ENCODE measurements around the gene GREB1. TPM values are rescaled to one million over a fixed set of nuclear protein-coding genes. Genes with fewer than 3 reads are reported as not detected.
"Not testable (repeated sequence)": the region's sequence is repeated elsewhere in the genome, so short reads cannot be mapped to it uniquely, and the experiment has no call there.

The GREB1 gene
- total RNA-seq, 1 experiment from 2014 or later = 1.8 TPM

GRCh38 chr2:11657195-11657594, 123.3 kb downstream of the GREB1 start:
- no peak for DNase-seq (ENCODE audit: extremely low read depth, low read depth)

- DNase-seq (ENCODE audit: extremely low read depth, low read depth) = no peak
Observed at GRCh38 chr2:11657646-11658045, 123.8 kb downstream of the GREB1 start.

DNA sequence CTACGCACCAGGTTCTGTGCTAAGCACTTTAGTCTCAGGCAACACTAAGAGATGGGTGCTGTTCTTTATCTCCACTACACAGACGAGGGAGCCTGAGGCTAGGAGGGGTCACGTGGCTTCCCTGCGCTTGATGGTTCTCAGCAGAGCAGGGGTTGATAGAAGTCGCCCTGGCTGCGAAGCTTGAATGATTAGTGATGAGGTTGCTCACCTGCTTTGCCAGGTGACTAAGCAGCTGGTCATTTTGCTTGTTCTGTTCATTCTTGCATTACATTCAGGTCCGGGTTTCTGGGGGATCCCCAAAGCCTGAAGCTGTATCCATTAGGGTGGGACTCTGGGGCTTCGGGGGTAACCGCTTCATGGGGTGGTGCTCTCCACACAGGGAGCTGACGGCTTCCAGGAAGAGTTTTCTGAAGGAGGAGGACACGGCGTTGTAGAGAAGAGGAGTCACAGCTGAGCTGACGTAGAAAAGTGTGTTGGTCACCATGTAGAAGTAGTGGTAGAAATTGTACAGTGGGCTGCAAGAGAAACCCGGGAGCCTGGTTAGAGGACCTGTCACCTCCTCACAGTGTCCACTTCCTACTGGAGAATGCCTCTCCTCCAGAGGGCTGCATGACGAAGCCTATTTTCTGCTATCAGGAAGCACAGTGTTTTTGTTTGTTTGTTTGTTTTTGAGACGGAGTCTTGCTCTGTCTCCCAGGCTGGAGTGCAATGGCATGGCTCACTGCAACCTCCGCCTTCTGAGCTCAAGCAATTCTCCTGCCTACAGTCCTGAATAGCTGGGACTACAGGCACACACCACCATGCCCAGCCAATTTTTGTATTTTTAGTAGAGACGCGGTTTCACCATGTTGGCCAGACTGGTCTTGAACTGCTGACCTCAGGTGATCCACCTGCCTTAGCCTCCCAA, 124.6 kb downstream of the GREB1 start:
- DNase-seq (ENCODE audit: extremely low read depth, low read depth) = no peak

GRCh38 chr2:11659115-11659475, 125.2 kb downstream of the GREB1 start:
- DNase-seq (ENCODE audit: extremely low read depth, low read depth) = no peak

DNA sequence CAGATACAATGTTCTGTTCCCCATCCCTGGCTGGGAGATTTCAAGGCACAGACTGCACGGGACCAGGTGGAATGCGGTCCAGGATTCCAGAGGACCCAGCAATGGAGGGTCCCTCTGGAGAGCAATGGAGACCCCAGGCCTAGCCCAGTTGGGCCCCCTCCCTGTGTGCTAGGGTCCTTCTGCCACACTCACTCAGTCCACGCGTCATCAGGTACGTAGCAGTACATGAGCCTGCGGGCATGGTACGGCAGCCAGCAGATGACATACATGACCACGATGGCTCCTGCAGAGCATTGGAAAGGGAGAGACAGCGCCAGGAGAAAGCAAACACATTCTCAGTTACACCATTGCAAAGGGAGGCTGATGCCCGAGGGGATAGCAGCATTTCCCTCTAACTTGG, 126.0 kb downstream of the GREB1 start:
- DNase-seq (ENCODE audit: extremely low read depth, low read depth) = no peak

DNA sequence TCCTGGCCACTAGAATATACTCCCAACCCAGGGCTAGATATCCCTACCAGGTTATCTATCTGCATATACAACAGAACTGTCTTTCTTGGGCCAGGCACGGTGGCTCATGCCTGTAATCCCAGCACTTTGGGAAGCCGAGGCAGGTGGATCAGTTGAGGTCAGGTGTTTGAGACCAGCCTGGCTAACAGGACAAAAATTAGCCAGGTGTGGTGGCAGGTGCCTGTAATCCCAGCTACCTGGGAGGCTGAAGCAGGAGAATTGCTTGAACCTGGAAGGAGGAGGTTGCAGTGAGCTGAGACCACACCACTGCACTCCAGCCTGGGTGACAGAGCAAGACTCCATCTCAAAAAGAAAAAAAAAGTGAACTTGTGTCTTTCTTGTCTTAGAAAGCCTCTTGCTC, 126.6 kb downstream of the GREB1 start:
- not testable (repeated sequence) for DNase-seq (ENCODE audit: extremely low read depth, low read depth)

DNA sequence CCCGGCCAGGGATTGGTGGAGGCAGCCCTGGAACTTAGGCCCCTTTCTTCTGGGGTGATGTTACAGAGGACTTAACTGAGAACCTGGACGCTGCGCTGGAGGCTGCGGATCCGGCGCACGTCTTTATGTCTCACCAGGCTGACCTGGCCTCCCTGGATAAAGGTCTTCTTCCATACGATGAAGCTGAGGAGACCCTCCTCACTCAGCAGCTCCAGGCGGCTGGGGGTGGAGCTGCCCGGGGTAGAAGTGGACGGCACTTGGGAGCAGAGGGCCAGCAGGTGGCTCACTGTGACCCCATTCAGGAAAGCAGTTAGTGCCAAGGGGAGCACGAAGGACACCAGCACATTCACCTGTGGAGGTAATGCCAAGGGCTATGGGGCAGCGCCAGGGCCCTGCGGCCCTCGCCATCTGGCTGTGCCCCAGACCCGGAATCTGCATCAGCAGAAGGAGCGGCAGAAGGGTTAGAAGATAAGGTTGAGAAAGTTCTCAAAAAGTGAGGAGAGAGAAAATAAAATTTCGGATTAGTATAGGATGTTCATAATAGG, 128.1 kb downstream of the GREB1 start:
- no peak for DNase-seq (ENCODE audit: extremely low read depth, low read depth)

DNA sequence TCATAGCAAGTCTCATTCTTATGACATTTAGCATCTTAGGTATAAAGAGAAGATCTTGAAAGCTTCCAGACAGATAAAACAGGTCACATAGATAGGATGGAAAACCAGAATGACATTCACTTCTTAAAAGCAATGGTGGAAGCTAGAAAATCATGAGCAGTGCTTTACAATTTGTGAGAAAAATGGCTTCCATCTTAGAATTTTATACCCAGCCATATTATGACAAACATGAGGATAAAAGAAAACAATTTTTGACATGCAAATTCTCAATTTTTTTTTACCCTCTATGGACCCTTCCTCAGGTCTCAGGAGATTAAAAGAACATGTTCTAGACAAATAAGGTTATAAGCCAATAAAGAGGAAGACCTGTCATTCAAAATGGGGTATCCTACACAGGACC, 129.0 kb downstream of the GREB1 start:
- no peak for DNase-seq (ENCODE audit: extremely low read depth, low read depth)

DNA sequence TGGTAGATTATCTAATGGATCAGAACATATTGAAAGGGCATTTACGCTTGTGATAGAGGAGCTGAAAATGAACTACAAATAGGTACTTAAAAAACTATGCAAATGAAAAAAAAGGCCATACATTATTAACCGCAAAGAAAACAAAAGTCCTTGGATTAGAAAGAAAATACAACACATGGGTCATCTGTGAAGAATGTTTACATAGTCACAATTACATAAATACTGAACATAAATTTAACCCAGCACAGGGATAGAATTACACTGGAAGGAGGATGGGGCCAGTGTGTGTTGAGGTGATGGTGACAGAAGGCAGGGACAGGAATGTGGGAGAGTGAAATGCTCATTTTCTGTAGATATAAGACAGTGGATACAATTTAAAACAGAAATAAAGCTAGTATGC, 129.6 kb downstream of the GREB1 start:
- no peak for DNase-seq (ENCODE audit: extremely low read depth, low read depth)

DNA sequence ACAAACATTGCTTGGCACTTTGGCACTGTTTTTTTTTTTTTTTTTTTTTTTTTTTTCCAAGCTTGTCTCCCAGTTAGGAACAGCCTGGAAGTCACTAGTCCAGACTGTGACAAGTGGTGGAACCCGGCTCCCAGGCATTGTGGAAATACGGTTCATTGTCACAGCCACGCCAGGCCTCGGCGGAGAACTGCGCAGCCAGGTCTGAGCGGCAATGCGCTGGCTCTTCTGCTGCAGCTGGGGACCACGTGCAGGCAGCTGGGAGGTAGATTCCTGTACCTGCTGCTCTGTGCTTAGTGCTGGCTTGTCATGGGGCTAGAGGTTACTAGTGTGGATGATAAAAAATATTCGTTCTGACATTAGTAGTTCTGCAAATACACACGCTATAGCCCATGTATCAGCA, 131.2 kb downstream of the GREB1 start:
- no peak for DNase-seq (ENCODE audit: extremely low read depth, low read depth)

- no peak for DNase-seq (ENCODE audit: extremely low read depth, low read depth)
Observed at GRCh38 chr2:11665510-11666362, 131.9 kb downstream of the GREB1 start.

GRCh38 chr2:11667194-11667593, 133.3 kb downstream of the GREB1 start:
- DNase-seq (ENCODE audit: extremely low read depth, low read depth) = no peak

GRCh38 chr2:11667866-11668637, 134.2 kb downstream of the GREB1 start:
- no peak for DNase-seq (ENCODE audit: extremely low read depth, low read depth)

- DNase-seq (ENCODE audit: extremely low read depth, low read depth) = peak; percentile 68
Observed at GRCh38 chr2:11669454-11670291, 135.8 kb downstream of the GREB1 start, which contains the start of gene NTSR2. Gene NTSR2, minus strand, starts transcription at chr2:11670195. Its CDS starts 66 bp downstream, at chr2:11670129.

DNA sequence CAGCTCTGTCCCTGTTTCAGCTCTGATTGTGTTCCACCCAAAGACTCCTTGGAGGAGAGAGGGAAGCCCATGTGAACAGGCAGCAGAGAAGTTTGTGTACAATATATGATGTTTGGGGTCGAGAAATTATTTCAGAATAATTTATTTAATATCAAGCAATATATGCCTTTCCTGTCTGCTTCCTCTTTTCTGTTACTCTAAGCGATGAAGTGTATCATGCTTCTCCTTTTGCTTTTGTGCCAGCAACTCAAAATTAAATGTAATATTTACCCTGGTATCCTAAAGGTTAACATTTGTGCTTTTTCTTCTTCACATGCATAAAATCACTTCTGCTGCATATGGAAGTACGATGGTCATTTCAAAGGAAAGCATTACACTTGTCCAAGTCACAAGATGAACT, 138.6 kb downstream of the GREB1 start:
- no peak for DNase-seq (ENCODE audit: extremely low read depth, low read depth)

DNA sequence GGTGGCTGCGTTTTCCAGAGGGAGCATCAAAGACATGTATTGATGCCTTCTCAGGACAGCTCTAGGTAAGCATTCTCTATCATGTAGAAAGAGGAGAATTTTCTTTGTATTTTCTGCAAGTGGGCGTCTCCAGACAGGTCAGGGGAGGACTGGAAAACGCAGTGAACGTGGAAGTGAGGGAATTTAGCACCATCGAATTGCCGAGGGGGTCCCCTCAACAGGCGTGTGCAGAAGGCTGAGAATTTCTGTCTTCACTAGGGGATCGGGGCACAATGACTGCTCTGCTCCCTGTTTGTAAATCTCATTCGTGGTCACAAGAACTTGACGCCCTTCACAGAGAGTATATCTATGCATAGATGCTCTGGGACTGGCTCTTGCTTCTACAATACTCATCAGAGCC, 141.1 kb downstream of the GREB1 start:
- DNase-seq (ENCODE audit: extremely low read depth, low read depth) = no peak

DNA sequence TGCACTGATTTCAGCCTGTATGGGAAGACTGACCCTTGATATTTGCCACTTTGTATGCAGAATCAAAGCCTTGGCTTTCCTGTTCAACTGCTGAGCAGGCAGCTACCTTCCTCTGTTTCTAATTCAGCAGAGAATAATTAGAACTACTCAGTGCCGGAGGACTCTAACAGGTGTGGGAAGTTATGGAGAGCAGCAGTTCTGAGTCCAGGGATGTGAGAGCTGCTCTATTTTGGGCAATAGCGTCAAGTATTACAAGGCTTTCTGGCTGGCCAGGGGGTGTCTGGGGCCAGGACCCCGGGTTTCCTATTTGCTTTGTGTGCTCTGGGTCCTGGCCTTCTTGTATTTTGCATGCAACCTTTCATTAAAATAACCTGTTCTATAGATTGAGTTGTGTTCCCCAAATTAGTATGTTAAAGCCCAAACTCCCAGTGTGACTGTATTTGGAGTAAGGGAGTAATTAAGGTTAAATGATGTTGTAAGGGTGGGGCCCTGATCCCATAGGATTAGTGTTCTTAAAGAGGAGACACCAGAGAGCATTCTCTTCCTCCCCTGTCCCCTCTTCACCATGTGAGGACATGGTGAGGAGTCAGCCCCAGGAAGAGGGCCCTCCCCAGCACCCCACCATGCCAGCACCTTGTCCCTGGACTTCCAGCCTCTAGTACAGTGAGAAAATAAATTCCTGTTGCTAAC, 141.7 kb downstream of the GREB1 start:
- no peak for DNase-seq (ENCODE audit: extremely low read depth, low read depth)

- DNase-seq (ENCODE audit: extremely low read depth, low read depth) = no peak
Observed at GRCh38 chr2:11676640-11677039, 142.8 kb downstream of the GREB1 start.

Data from NCI-H460 (cell line).